Hematopoietic multipotent progenitor cell treated with erythropoietin and hydrocortisone succinate and interleukin-3 and kit ligand, for 8 days (in vitro differentiated cells): ENCODE data around the gene PTGER1.
A peak's percentile ranks its signal among the peaks of the same experiment; 100 is the strongest.
"Not testable (repeated sequence)": the region's sequence is repeated elsewhere in the genome, so short reads cannot be mapped to it uniquely, and the experiment has no call there.

Experiments
- DNase-seq: peaks from one replicate; pipeline ENCODE4 v3.0.0-alpha.2; 2015

The PTGER1 gene

GRCh38 chr19:14473073-14473977 is 1.8 kb downstream of the PTGER1 start:
- DNase-seq = no peak

- DNase-seq = peak; percentile 68
Measured at GRCh38 chr19:14472202-14472938, 2.8 kb downstream of the PTGER1 start.

DNA sequence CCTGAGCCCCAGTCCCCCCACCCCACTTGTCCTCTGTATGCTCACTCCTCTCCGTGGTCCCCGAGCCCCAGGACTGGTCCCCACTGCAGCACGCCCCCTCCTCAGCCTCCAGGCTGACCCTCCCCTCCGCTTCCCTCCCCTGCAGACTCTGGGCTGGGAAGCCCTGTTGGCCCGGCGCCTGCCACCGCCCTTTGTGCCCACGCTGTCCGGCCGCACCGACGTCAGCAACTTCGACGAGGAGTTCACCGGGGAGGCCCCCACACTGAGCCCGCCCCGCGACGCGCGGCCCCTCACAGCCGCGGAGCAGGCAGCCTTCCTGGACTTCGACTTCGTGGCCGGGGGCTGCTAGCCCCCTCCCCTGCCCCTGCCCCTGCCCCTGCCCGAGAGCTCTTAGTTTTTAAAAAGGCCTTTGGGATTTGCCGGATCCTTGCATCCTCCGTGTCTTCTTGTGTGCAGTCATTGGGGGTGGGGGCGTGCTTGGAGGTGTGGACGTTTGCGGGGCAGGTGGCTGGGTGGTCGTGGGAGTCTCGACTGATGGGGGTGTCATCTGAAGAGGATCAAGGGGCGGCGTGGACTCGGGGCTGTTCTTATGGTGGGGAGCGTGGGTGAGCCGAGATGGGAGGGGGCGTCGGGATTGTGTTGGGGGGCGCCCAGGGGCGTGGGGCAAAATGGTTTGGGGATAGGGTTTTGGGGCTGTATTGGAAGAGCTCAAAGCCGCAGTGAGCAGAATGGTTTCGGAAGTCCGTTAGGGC is 3.5 kb downstream of the PTGER1 start:
- DNase-seq = no peak

GRCh38 chr19:14470031-14470876 is 4.9 kb downstream of the PTGER1 start:
- no peak for DNase-seq

DNA sequence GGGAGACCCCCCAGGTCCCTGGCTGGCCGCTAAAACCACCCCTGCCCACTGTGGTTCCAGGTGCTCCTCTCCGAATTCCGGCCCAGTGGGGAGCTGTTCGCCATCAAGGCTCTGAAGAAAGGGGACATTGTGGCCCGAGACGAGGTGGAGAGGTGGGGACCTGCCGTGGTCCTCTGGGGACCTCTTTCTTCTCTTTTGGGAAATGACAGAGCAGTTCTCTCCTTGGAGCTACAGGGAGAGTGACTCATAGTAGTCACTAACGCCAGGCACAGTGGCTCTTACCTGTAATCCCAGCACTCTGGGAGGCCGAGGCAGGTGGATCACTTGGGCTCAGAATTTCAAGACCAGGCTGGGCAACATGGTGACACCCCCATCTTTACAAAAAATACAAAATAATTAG is 7.3 kb downstream of the PTGER1 start:
- no peak for DNase-seq

DNA sequence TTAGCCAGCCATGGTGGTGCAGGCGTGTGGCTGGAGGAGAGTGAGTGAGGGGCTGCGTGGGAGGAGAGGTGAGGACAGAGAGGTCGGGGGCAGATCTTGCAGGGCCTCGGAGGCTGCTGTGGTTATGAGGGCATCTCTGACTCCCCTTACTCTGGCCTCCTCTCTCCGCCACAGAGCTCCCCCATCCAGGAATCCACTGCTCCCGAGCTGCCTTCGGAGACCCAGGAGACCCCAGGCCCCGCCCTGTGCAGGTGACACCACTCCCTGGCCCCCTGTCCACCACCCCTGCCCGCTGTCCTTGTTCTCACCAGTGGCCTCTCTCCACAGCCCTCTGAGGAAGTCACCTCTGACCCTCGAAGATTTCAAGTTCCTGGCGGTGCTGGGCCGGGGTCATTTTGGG is 7.8 kb downstream of the PTGER1 start:
- no peak for DNase-seq

DNA sequence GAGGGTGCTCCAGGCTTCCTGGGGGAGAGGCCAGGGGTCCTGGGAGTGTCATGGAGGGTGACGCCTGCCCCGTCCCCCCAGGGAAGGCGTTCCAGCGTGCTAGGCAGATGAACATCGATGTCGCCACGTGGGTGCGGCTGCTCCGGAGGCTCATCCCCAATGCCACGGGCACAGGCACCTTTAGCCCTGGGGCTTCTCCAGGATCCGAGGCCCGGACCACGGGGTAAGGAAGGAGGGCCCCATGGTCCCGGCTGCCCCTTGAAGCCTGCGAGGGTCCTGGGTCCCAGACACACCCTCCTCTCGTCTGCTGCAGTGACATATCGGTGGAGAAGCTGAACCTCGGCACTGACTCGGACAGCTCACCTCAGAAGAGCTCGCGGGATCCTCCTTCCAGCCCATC is 11.4 kb downstream of the PTGER1 start:
- no peak for DNase-seq

GRCh38 chr19:14462401-14462800 is 12.8 kb downstream of the PTGER1 start:
- DNase-seq = not testable (repeated sequence)

GRCh38 chr19:14460935-14461334 is 14.2 kb downstream of the PTGER1 start:
- no peak for DNase-seq

DNA sequence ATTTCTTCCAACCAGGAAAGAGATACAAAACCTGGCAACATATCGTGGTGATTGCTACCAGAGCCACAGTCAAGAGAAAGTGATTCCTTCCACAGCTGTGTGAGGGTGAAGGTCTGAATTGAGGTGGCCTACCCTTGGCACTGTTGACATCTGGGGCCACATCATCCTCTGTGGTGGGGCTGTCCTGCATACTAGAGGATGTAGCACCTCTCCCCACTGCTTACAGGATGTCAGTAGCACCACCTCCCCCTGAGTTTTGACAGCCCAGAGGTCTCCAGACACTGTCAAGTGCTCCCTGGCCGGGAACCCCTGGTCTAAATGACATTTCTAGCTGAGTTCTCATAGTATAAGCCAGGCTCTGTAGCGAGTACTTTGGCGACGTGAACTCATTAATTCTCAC is 15.5 kb downstream of the PTGER1 start:
- no peak for DNase-seq

DNA sequence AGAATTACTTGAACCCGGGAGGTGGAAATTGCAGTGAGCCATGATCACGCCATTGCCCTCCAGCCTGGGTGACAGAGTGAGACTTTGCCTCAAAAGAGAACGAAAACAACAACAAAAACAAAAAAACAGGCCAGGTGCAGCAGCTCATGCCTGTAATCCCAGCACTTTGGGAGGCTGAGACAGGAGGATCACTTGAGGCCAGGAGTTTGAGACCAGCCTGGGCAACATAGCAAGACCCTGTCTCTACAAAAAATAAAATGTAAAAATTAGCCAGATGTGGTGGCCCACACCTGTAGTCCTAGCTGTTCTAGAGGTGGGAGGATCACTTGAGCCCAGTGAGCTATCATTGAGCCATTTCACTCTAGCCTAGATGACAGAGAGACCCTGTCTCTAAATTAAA is 22.9 kb downstream of the PTGER1 start:
- DNase-seq = not testable (repeated sequence)

- no peak for DNase-seq
Measured at GRCh38 chr19:14450876-14451275, 24.3 kb downstream of the PTGER1 start.

DNA sequence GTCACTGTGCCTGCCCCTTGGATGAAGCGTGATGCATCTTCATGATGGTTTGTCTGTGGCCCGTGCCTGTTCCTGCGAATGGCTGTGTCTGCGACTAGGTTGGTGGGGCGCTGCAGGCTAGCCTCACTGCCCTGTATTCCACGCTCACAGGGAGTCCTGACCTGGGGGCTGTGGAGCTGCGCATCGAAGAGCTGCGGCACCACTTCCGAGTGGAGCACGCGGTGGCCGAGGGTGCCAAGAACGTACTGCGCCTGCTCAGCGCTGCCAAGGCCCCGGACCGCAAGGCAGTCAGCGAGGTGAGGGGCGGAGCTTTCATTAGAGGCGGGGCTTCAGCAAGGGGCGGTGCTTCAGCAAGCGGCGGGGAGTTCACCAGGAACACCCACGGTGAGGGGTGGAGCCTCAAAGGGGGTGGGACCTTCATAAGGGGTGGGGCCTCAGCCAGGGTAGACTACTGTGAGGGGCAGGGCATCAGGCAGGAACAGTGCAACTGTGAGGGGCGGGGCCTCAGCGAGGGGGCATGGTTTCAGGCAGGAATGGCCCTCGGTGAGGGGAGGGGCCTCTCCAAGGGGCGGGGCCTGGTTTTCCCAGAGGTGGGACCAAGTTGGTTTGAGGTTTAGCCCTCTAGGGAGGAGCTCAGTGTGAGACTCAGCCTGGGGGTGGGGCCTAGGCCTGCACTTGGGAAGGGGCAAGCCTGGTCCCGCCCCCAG is 24.8 kb downstream of the PTGER1 start:
- peak; percentile 82 for DNase-seq

DNA sequence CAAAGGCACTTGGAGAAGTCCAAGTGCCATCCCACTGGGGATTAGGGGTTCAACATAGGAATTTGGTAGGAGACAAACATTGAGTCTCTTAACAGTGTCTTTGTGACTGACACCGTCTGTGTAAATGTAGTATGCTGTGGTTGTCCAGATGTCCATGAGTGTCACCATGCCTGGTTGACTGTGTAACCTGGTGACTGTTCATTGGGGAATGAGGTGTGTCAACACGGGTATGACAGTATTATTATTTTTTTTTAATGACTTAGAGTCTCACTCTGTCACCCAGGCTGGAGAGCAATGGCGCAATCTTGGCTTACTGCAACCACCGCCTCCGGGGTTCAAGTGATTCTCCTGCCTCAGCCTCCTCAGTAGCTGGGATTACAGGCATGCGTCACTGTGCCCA is 25.8 kb downstream of the PTGER1 start:
- no peak for DNase-seq

GRCh38 chr19:14446336-14447036 is 28.7 kb downstream of the PTGER1 start:
- DNase-seq = no peak

DNA sequence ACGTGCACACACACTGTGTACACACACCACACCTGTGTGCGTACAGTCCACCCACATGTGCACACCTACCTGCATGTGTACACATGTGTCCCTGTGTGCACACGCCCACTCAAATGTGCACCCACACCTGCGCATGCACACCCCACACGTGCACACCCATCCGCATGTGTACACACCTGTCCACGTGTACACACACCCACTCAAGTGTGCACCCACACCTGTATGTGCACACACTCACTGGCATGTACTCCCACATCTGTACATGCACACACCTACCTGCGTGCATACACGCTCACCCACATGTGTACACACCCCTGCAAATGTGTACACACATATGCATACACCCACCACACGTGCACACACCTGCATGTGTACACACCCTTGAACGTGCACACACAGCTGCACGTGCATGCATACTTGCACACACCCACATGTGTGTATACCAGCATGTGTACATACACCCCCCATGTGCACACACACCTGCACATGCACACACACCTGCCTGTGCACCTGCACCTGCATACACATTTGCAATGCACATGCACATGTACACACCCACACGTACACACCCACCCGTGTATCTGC is 31.4 kb downstream of the PTGER1 start:
- no peak for DNase-seq

GRCh38 chr19:14442891-14443631 is 32.1 kb downstream of the PTGER1 start:
- no peak for DNase-seq

GRCh38 chr19:14441041-14441938 is 33.9 kb downstream of the PTGER1 start:
- DNase-seq = no peak

DNA sequence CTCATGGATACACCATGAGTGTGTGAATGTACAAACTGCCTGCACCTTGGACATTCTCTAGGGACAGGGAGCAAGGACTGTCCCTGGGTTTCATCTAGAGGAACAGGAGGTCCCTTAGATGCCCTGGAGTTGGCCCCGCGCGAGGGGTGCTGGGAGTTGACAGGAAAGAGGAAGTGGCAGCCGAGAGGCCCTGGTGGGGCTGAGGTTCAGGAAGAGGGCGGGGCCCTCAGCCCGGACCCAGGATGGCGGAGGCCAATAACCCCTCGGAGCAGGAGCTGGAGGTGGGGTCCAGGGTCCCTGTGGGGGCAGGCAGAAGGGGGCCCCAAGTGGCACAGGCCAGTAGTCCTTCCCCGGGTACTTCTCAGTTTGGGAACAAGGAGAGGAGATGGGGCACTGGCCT is 35.1 kb downstream of the PTGER1 start:
- peak; percentile 86 for DNase-seq
